ENCODE measurements around the gene RASAL2.

DNA sequence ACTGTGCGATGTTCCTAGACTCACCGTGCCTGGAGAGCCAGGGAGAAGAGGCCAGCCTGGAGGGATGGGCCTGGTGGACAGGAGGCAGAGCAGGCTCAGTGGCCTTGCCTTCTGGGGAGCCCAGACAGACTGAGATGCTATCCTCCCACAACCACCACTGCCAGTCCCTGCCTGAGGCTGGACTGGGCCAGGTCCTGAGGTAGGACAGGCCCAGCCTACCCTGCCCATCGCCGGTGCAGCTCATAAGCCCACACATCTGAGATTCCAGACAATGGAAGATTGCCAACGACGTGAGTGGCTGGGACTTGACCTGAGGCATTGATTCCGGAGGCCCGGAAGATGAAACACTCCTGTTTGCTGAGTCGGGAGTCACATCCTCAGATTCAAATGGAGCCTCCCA lies 397.1 kb downstream of the RASAL2 start:
- TF ChIP-seq, protein P1, sequence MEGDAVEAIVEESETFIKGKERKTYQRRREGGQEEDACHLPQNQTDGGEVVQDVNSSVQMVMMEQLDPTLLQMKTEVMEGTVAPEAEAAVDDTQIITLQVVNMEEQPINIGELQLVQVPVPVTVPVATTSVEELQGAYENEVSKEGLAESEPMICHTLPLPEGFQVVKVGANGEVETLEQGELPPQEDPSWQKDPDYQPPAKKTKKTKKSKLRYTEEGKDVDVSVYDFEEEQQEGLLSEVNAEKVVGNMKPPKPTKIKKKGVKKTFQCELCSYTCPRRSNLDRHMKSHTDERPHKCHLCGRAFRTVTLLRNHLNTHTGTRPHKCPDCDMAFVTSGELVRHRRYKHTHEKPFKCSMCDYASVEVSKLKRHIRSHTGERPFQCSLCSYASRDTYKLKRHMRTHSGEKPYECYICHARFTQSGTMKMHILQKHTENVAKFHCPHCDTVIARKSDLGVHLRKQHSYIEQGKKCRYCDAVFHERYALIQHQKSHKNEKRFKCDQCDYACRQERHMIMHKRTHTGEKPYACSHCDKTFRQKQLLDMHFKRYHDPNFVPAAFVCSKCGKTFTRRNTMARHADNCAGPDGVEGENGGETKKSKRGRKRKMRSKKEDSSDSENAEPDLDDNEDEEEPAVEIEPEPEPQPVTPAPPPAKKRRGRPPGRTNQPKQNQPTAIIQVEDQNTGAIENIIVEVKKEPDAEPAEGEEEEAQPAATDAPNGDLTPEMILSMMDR (conservative IDR thresholded peaks at IDR 0.05; ENCODE audit: low read length) = no peak
- no peak for TF ChIP-seq EZH2phosphoT487 (IDR thresholded peaks at IDR 0.05; ENCODE audit: borderline replicate concordance)

Measured in Loucy (cell line).